Measurements from ENCODE around the gene GAB3.

Gene GAB3

GRCh38 chrX:154750301-154751202 lies at the start of gene GAB3:
Gene GAB3, minus strand, starts transcription at chrX:154751077. Its CDS starts 52 bp downstream, at chrX:154751025.
- DNase-seq: peak; percentile 39

GRCh38 chrX:154799556-154800348 lies 48.9 kb upstream of the GAB3 start:
- DNase-seq: no peak

- no peak for DNase-seq
Observed at GRCh38 chrX:154797006-154797405, 46.1 kb upstream of the GAB3 start.

GRCh38 chrX:154795016-154795415 lies 44.1 kb upstream of the GAB3 start:
- no peak for DNase-seq

GRCh38 chrX:154793084-154793795 lies 42.4 kb upstream of the GAB3 start:
- DNase-seq: no peak

- DNase-seq: no peak
Observed at GRCh38 chrX:154791939-154792338, 41.1 kb upstream of the GAB3 start.

GRCh38 chrX:154791467-154791866 lies 40.6 kb upstream of the GAB3 start:
- no peak for DNase-seq

GRCh38 chrX:154785716-154786115 lies 34.8 kb upstream of the GAB3 start:
- no peak for DNase-seq

GRCh38 chrX:154784149-154784995 lies 33.5 kb upstream of the GAB3 start:
- DNase-seq: no peak

- DNase-seq: no peak
Observed at GRCh38 chrX:154780968-154781367, 30.1 kb upstream of the GAB3 start.

- DNase-seq: no peak
Observed at GRCh38 chrX:154779261-154779660, 28.4 kb upstream of the GAB3 start.

- DNase-seq: no peak
Observed at GRCh38 chrX:154776753-154777152, 25.9 kb upstream of the GAB3 start.

GRCh38 chrX:154775419-154776349 lies 24.8 kb upstream of the GAB3 start:
- no peak for DNase-seq

GRCh38 chrX:154774622-154775021 lies 23.7 kb upstream of the GAB3 start:
- no peak for DNase-seq

- DNase-seq: peak; percentile 97
Observed at GRCh38 chrX:154762537-154763296, 11.8 kb upstream of the GAB3 start, which contains the start of gene DKC1. Gene DKC1, plus strand, starts transcription at chrX:154762864. Its CDS starts 102 bp downstream, at chrX:154762966.

GRCh38 chrX:154761977-154762536 lies 11.2 kb upstream of the GAB3 start:
- DNase-seq: no peak

GRCh38 chrX:154758696-154759095 lies 7.8 kb upstream of the GAB3 start:
- DNase-seq: no peak

GRCh38 chrX:154751669-154752271 lies 893 bp upstream of the GAB3 start:
- no peak for DNase-seq

GRCh38 chrX:154751203-154751668 lies 359 bp upstream of the GAB3 start:
- no peak for DNase-seq
